ENCODE data around the gene HDAC10. TPM values are rescaled to one million over a fixed set of nuclear protein-coding genes. Genes with fewer than 3 reads are reported as not detected.

The HDAC10 gene
- total RNA-seq, 4 donors from 2014 or later = 10.2 to 19.5 (median 17.4) TPM

GRCh38 chr22:50252082-50253045 is 1.3 kb upstream of the HDAC10 start:
- H3K36me3 ChIP-seq = peaks cover 0 to 23% (median 7%) of the 10 kb centered on the region in 4 donors
- intact Hi-C loops (cut with DNase I) = loop anchor here (1.0 kb wide), 1 partner anchor 90 kb away; no protein-coding TSS in a partner anchor
- peaks cover 0 to 2% (median 0%) of the 10 kb centered on the region in 4 donors for H3K27me3 ChIP-seq
- WGBS = 41% methylated on average over 16 of the region's 25 CpGs
- DNase-seq (ENCODE audit: extremely low spot score) = no peak
- peak overlapping the region; percentile 72 to 83 (median 78) for H3K27ac ChIP-seq (replicated peaks in 1 of 4)
- H3K9me3 ChIP-seq = no peaks in the 10 kb centered on the region
- H3K4me1 ChIP-seq = peaks cover 24 to 49% (median 44%) of the 10 kb centered on the region in 4 donors
- TF ChIP-seq POLR2AphosphoS5 (IDR thresholded peaks at IDR 0.05) = peak in 1 of 2 donors; percentile 33
- TF ChIP-seq, protein P1, sequence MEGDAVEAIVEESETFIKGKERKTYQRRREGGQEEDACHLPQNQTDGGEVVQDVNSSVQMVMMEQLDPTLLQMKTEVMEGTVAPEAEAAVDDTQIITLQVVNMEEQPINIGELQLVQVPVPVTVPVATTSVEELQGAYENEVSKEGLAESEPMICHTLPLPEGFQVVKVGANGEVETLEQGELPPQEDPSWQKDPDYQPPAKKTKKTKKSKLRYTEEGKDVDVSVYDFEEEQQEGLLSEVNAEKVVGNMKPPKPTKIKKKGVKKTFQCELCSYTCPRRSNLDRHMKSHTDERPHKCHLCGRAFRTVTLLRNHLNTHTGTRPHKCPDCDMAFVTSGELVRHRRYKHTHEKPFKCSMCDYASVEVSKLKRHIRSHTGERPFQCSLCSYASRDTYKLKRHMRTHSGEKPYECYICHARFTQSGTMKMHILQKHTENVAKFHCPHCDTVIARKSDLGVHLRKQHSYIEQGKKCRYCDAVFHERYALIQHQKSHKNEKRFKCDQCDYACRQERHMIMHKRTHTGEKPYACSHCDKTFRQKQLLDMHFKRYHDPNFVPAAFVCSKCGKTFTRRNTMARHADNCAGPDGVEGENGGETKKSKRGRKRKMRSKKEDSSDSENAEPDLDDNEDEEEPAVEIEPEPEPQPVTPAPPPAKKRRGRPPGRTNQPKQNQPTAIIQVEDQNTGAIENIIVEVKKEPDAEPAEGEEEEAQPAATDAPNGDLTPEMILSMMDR (IDR thresholded peaks at IDR 0.05) = peak; percentile 62 to 74 (median 67)
- TF ChIP-seq EP300 (IDR thresholded peaks at IDR 0.05) = no peak
- peak overlapping the region; percentile 68 to 82 (median 76) for H3K4me3 ChIP-seq

- H3K27ac ChIP-seq (replicated peaks in 1 of 4) = peak overlapping the region; percentile 72 to 83 (median 78)
- H3K36me3 ChIP-seq = peaks cover 0 to 23% (median 8%) of the 10 kb centered on the region in 4 donors
- intact Hi-C loops (cut with DNase I) = loop anchor here (1.0 kb wide), 1 partner anchor 91 kb away; no protein-coding TSS in a partner anchor
- H3K27me3 ChIP-seq = no peaks in the 10 kb centered on the region
- WGBS = 0% methylated on average over 6 of the region's 36 CpGs
- TF ChIP-seq, protein P1 (IDR thresholded peaks at IDR 0.05) = no peak
- no peak for TF ChIP-seq EP300 (IDR thresholded peaks at IDR 0.05)
- no peak for TF ChIP-seq POLR2A (IDR thresholded peaks at IDR 0.05; ENCODE audit: low read depth)
- no peak for TF ChIP-seq POLR2AphosphoS5 (IDR thresholded peaks at IDR 0.05)
- H3K9me3 ChIP-seq = no peaks in the 10 kb centered on the region
- DNase-seq (ENCODE audit: extremely low spot score) = no peak
- peak overlapping the region; percentile 68 to 82 (median 76) for H3K4me3 ChIP-seq
- peaks cover 24 to 56% (median 44%) of the 10 kb centered on the region in 4 donors for H3K4me1 ChIP-seq
These were observed 514 bp upstream of the HDAC10 start for GRCh38 chr22:50251477-50252081.

GRCh38 chr22:50250249-50250554 is 863 bp downstream of the HDAC10 start:
- Histone ChIP-seq H3K27ac (replicated peaks in 1 of 4) (peak overlapping the region in 3 of 4 donors; percentile 72 to 80 (median 75)), H3K27me3 (no peaks in the 10 kb centered on the region), H3K9me3 (no peaks in the 10 kb centered on the region), H3K36me3 (peaks cover 0 to 23% (median 12%) of the 10 kb centered on the region in 4 donors), H3K4me1 (peaks cover 34 to 69% (median 55%) of the 10 kb centered on the region in 4 donors), H3K4me3 (peak overlapping the region; percentile 68 to 82 (median 76))
- intact Hi-C loops (cut with DNase I) = no loop called here
- 87% methylated on average over 10 of the region's 11 CpGs for WGBS
- no peak for DNase-seq (ENCODE audit: extremely low spot score)
- TF ChIP-seq POLR2A (IDR thresholded peaks at IDR 0.05; ENCODE audit: low read depth) (no peak), POLR2AphosphoS5 (IDR thresholded peaks at IDR 0.05) (no peak), EP300 (IDR thresholded peaks at IDR 0.05) (no peak)
- TF ChIP-seq, protein P1 (IDR thresholded peaks at IDR 0.05) = no peak

- 83% methylated on average over 14 of the region's 32 CpGs for WGBS
- H3K4me1 ChIP-seq = peaks cover 34 to 71% (median 55%) of the 10 kb centered on the region in 4 donors
- no peak overlapping the region for H3K27ac ChIP-seq (replicated peaks in 1 of 4)
- no peak for DNase-seq (ENCODE audit: extremely low spot score)
- H3K9me3 ChIP-seq = no peaks in the 10 kb centered on the region
- no peaks in the 10 kb centered on the region for H3K27me3 ChIP-seq
- TF ChIP-seq EP300 (IDR thresholded peaks at IDR 0.05) (no peak), POLR2A (IDR thresholded peaks at IDR 0.05; ENCODE audit: low read depth) (no peak), POLR2AphosphoS5 (IDR thresholded peaks at IDR 0.05) (no peak)
- TF ChIP-seq, protein P1 (IDR thresholded peaks at IDR 0.05) = no peak
- intact Hi-C loops (cut with DNase I) = loop anchor here (10.0 kb wide), 1 partner anchor 225 kb away; the partner anchor contains the start of gene SBF1
- H3K36me3 ChIP-seq = peaks cover 0 to 22% (median 10%) of the 10 kb centered on the region in 4 donors
- peak overlapping the region in 3 of 4 donors; percentile 68 to 82 (median 75) for H3K4me3 ChIP-seq
These were observed 1.5 kb downstream of the HDAC10 start for GRCh38 chr22:50249341-50250248.
